ENCODE measurements around the gene LOXL3.

- TF ChIP-seq, protein P1, sequence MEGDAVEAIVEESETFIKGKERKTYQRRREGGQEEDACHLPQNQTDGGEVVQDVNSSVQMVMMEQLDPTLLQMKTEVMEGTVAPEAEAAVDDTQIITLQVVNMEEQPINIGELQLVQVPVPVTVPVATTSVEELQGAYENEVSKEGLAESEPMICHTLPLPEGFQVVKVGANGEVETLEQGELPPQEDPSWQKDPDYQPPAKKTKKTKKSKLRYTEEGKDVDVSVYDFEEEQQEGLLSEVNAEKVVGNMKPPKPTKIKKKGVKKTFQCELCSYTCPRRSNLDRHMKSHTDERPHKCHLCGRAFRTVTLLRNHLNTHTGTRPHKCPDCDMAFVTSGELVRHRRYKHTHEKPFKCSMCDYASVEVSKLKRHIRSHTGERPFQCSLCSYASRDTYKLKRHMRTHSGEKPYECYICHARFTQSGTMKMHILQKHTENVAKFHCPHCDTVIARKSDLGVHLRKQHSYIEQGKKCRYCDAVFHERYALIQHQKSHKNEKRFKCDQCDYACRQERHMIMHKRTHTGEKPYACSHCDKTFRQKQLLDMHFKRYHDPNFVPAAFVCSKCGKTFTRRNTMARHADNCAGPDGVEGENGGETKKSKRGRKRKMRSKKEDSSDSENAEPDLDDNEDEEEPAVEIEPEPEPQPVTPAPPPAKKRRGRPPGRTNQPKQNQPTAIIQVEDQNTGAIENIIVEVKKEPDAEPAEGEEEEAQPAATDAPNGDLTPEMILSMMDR (IDR thresholded peaks at IDR 0.05; ENCODE audit: low read depth, low read length, poor library complexity, severe bottlenecking): no peak
- TF ChIP-seq EZH2phosphoT487 (IDR thresholded peaks at IDR 0.05; ENCODE audit: borderline replicate concordance, low read length): no peak
These were observed 56.6 kb downstream of the LOXL3 start for GRCh38 chr2:74496997-74497776.

Measured in DOHH2 (cell line).